ENCODE results near the gene C17orf113. TPM values are rescaled to one million over a fixed set of nuclear protein-coding genes. Genes with fewer than 3 reads are reported as not detected.

C17orf113 gene
- total RNA-seq, 1 donor: under 0.01 TPM

DNA sequence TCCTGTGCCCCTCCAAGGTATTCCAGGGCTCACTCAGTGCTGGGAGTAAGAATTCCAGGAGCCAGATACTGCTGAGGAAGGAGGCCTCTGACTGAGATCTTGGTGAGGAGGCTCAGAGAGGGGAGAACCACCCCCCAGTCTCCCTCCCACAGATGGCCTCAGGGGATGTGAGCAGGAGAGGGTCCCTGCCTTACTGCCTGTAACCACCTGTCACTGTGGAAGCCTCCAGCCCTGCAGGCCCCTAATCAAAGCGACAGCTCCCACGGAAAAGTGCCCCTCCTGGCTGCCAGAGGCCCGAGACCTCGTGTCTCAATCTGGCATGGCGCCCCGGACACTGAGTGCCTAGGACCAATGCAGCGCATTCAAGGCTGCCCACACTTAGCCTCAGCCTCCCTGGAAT lies 7.7 kb upstream of the C17orf113 start:
- H3K4me2 ChIP-seq (ENCODE audit: insufficient read depth, low read length): no peak overlapping the region
- TF ChIP-seq, protein P1, sequence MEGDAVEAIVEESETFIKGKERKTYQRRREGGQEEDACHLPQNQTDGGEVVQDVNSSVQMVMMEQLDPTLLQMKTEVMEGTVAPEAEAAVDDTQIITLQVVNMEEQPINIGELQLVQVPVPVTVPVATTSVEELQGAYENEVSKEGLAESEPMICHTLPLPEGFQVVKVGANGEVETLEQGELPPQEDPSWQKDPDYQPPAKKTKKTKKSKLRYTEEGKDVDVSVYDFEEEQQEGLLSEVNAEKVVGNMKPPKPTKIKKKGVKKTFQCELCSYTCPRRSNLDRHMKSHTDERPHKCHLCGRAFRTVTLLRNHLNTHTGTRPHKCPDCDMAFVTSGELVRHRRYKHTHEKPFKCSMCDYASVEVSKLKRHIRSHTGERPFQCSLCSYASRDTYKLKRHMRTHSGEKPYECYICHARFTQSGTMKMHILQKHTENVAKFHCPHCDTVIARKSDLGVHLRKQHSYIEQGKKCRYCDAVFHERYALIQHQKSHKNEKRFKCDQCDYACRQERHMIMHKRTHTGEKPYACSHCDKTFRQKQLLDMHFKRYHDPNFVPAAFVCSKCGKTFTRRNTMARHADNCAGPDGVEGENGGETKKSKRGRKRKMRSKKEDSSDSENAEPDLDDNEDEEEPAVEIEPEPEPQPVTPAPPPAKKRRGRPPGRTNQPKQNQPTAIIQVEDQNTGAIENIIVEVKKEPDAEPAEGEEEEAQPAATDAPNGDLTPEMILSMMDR (IDR thresholded peaks at IDR 0.05; ENCODE audit: extremely low read depth, low read depth, low read length): no peak
- no peak for DNase-seq (ENCODE audit: insufficient read length, low spot score, missing footprints)

DNA sequence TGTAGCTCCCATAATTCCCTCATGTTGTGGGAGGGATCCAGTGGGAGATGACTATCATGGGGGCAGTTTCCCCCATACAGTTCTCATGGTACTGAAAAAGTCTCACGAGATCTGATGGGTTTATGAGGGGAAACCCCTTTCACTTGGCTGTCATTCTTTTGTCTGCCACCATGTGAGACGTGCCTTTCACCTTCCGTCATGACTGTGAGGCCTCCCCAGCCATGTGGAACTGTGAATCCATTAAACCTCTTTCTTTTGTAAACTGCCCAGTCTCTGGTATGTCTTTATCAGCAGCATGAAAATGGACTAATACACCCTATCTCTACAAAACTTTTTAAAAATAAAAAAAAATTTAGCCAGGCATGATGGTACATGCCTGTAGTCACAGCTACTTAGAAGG lies 6.2 kb upstream of the C17orf113 start:
- Histone ChIP-seq H3K4me3 (ENCODE audit: insufficient read depth, low read length) (no peak overlapping the region), H2AFZ (ENCODE audit: low read length) (no peak overlapping the region), H4K20me1 (ENCODE audit: insufficient read depth, low read length) (no peaks in the 10 kb centered on the region), H3K9me3 (ENCODE audit: low read depth, low read length) (no peaks in the 10 kb centered on the region), H3K4me2 (ENCODE audit: insufficient read depth, low read length) (no peak overlapping the region), H3K79me2 (ENCODE audit: insufficient read depth, low read length) (no peaks in the 10 kb centered on the region), H3K36me3 (ENCODE audit: insufficient read depth, low read length) (no peaks in the 10 kb centered on the region), H3K27me3 (ENCODE audit: insufficient read depth, low read length) (peaks cover 37% of the 10 kb centered on the region), H3K27ac (ENCODE audit: low read depth, low read length) (no peak overlapping the region), H3K4me1 (ENCODE audit: insufficient read depth, low read length) (no peaks in the 10 kb centered on the region)
- TF ChIP-seq, protein P1 (IDR thresholded peaks at IDR 0.05; ENCODE audit: extremely low read depth, low read depth, low read length): no peak
- DNase-seq (ENCODE audit: insufficient read length, low spot score, missing footprints): no peak

More for the DNA sequence above, 7.7 kb upstream of the C17orf113 start:
- H3K4me3 ChIP-seq (ENCODE audit: insufficient read depth, low read length): no peak overlapping the region
- no peaks in the 10 kb centered on the region for H3K4me1 ChIP-seq (ENCODE audit: insufficient read depth, low read length)
- no peak overlapping the region for H2AFZ ChIP-seq (ENCODE audit: low read length)
- H3K9me3 ChIP-seq (ENCODE audit: low read depth, low read length): no peaks in the 10 kb centered on the region
- no peaks in the 10 kb centered on the region for H3K36me3 ChIP-seq (ENCODE audit: insufficient read depth, low read length)
- H3K27me3 ChIP-seq (ENCODE audit: insufficient read depth, low read length): peaks cover 23% of the 10 kb centered on the region
- H4K20me1 ChIP-seq (ENCODE audit: insufficient read depth, low read length): no peaks in the 10 kb centered on the region
- H3K27ac ChIP-seq (ENCODE audit: low read depth, low read length): no peak overlapping the region
- H3K79me2 ChIP-seq (ENCODE audit: insufficient read depth, low read length): no peaks in the 10 kb centered on the region

DNA sequence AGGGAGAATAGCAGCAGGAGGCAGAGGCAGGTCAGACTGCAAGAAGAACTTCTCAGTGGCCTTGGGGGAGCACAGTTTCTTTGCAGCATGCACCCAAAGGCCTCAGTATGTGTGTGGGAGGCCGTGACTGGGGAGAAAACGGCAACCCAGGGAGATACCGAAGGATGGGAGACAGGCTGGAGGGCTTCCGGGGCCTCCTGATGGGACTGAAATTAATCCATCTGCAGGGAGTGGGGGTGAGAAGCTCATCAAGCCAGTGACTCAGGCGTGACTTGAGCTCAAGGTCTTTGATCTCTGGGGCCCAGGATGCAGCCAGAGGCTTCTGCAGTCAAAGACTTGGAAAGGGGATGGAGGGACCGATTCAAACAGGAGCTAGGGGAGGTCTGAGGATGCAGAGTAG lies 5.1 kb upstream of the C17orf113 start:
- no peak for DNase-seq (ENCODE audit: insufficient read length, low spot score, missing footprints)
- Histone ChIP-seq H3K27me3 (ENCODE audit: insufficient read depth, low read length) (peaks cover 46% of the 10 kb centered on the region), H2AFZ (ENCODE audit: low read length) (no peak overlapping the region), H3K4me2 (ENCODE audit: insufficient read depth, low read length) (no peak overlapping the region), H3K36me3 (ENCODE audit: insufficient read depth, low read length) (no peaks in the 10 kb centered on the region), H3K9me3 (ENCODE audit: low read depth, low read length) (no peaks in the 10 kb centered on the region), H3K4me1 (ENCODE audit: insufficient read depth, low read length) (no peaks in the 10 kb centered on the region), H3K79me2 (ENCODE audit: insufficient read depth, low read length) (no peaks in the 10 kb centered on the region), H4K20me1 (ENCODE audit: insufficient read depth, low read length) (no peaks in the 10 kb centered on the region), H3K4me3 (ENCODE audit: insufficient read depth, low read length) (no peak overlapping the region), H3K27ac (ENCODE audit: low read depth, low read length) (no peak overlapping the region)
- TF ChIP-seq, protein P1 (IDR thresholded peaks at IDR 0.05; ENCODE audit: extremely low read depth, low read depth, low read length): no peak

DNA sequence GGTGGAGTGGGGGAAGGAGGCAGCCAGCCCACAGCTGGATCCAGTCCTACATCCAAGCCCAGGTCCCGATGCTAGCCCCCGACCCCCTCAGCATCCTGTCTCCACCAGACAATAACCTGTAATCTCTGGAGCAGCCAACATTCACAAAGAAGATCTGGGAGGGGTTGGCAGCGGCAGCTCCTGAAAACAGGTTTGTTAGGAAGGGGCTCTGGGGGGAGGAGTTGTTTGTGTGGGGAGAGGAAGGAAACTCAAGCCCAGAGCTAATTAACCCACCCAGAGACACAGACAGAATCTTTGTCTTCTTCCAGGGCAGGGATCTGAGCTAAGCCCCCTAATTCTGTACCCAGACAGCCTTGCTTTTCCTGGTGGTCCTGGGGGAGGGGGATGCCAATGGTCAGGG lies 4.6 kb upstream of the C17orf113 start:
- Histone ChIP-seq H3K4me1 (ENCODE audit: insufficient read depth, low read length) (no peaks in the 10 kb centered on the region), H3K4me2 (ENCODE audit: insufficient read depth, low read length) (no peak overlapping the region), H3K9me3 (ENCODE audit: low read depth, low read length) (no peaks in the 10 kb centered on the region), H3K27me3 (ENCODE audit: insufficient read depth, low read length) (peaks cover 46% of the 10 kb centered on the region), H4K20me1 (ENCODE audit: insufficient read depth, low read length) (no peaks in the 10 kb centered on the region), H3K36me3 (ENCODE audit: insufficient read depth, low read length) (no peaks in the 10 kb centered on the region), H3K79me2 (ENCODE audit: insufficient read depth, low read length) (no peaks in the 10 kb centered on the region), H2AFZ (ENCODE audit: low read length) (no peak overlapping the region), H3K27ac (ENCODE audit: low read depth, low read length) (no peak overlapping the region), H3K4me3 (ENCODE audit: insufficient read depth, low read length) (no peak overlapping the region)
- TF ChIP-seq, protein P1 (IDR thresholded peaks at IDR 0.05; ENCODE audit: extremely low read depth, low read depth, low read length): no peak
- DNase-seq (ENCODE audit: insufficient read length, low spot score, missing footprints): no peak
